A549 treated with dexamethasone at 1 μM for 4 hours (cell line): Measurements from ENCODE around the gene CDK19. TPM values are rescaled to one million over a fixed set of nuclear protein-coding genes. Genes with fewer than 3 reads are reported as not detected.

Source experiments
- total RNA-seq: library from RNA; stranded (reverse); fragments of 200-300 nt; extraction: Qiagen RNA extraction; gene quantifications from 5 replicates; pipeline ENCODE4 v1.2.3, GENCODE V29; 2022

The CDK19 gene
- 4.7 to 8.4 TPM (median 6.9 TPM) in 5 replicates for total RNA-seq

DNA sequence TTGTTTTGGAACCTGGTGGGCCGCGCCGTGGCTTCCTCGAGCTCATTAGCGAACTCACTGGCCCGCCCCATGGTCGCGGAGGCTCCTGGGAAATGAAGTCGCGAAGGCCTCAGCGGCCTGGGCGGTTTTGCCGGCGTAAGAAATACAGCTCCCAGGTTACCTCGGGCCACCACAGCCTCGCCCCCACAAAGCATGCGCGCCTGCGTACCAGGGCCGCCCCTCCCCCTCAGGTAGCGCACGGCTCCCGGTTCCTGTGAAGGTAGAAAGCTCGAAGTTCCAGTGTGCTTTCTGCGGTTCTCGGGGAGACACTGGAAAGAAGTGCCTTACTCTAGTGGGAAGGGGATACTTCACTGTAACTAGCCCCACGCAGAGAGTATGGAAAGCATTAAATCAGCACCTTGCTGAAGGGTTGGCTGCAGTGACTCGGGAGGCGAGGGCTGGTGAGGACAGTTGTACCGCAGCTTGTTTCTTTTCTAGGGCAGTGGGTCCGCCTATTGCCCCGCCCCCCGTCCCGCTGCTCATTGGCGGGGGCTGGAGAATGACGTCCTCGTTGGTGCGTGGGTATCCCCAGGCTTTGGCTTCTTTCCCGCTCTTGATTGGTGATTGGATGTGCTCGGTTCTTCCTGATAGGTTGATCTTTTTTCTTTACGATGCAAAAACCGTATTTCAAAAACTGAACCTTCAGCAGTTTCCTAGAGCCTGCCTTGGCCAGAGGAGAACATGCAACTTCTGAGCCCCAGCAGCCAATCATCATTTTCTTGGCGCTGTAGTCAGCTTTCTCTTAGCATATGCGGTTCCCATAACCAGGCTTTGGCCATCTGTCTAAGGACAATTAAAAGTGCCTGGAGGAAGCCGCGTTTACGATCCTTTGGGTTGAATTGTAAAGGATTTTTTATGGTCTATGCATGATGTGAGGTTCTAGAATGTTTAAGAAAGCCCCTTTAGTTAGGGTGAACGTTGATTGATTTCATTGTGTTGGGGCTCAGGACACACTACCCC, at the start of gene CDK19:
TSS of gene CDK19 (minus strand) at position 59 of the 999 bp plus-strand sequence. CDS start 333 bp downstream, outside the sequence.

Other genes with a start within 250 kb of the CDK19 start
- gene AMD1, start 59.3 kb upstream of the CDK19 start, total RNA-seq, result 162 to 189 TPM (median 175 TPM) in 5 replicates
- gene GTF3C6, start 143.2 kb upstream of the CDK19 start, total RNA-seq, result 98.9 to 115 TPM (median 104 TPM) in 5 replicates
- 31.5 to 44.0 TPM (median 34.1 TPM) in 5 replicates for gene RPF2, start 166.6 kb upstream of the CDK19 start, total RNA-seq